ENCODE results near the gene BSND.

- TF ChIP-seq CTCF (IDR thresholded peaks at IDR 0.05) = no peak
- TF ChIP-seq POLR2AphosphoS5 (IDR thresholded peaks at IDR 0.05) = no peak
- TF ChIP-seq POLR2A (IDR thresholded peaks at IDR 0.05) = no peak
- TF ChIP-seq EP300 (IDR thresholded peaks at IDR 0.05) = no peak
Observed at GRCh38 chr1:55059302-55060132, 60.8 kb downstream of the BSND start.
